ENCODE results near the gene BACE2. TPM values are rescaled to one million over a fixed set of nuclear protein-coding genes. Genes with fewer than 3 reads are reported as not detected.

The BACE2 gene
- total RNA-seq, 2 donors from 2014 or later = 1.3 TPM; not detected in 1

DNA sequence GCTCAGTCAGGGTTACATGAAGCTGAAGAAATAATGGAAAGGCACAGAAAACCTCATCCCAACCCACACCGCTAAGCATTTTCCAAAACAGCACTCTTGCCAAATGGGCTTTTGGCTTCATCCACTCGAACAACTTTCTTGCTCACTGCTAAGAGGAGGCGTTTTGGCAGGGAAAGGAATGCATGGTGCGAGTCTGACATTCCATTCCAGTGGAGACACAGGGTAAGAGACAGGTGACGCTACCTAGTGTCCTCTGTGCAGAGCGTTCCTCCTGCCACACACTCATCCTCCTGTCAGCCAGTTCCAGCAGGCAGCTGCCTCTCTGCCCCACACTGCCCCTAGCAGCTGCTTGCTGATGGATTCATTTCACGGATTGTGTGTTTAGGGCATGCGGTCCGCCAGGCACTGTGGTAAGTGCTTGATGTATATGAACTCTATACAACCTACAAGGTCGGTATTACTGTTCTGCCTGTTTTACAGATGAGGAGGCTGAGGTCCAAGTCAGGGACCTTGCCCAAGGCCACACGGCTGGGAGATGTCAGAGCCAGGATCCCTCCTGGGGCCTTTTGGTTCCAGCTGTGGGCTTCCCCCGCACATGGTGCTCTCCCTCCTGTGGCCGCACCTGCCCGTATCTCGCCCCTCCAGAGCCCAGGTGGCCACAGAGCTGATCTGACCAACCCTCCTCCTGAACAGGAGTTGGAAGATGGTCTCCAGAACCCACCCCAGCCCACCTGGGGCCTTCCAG lies 25.7 kb upstream of the BACE2 start:
- no peak for DNase-seq (ENCODE audit: low spot score in 2 of 2)
- Mint-ChIP-seq H3K36me3 (no peaks in the 10 kb centered on the region), H3K27ac (no peak overlapping the region), H3K9me3 (no peaks in the 10 kb centered on the region)
- no peak for ATAC-seq

DNA sequence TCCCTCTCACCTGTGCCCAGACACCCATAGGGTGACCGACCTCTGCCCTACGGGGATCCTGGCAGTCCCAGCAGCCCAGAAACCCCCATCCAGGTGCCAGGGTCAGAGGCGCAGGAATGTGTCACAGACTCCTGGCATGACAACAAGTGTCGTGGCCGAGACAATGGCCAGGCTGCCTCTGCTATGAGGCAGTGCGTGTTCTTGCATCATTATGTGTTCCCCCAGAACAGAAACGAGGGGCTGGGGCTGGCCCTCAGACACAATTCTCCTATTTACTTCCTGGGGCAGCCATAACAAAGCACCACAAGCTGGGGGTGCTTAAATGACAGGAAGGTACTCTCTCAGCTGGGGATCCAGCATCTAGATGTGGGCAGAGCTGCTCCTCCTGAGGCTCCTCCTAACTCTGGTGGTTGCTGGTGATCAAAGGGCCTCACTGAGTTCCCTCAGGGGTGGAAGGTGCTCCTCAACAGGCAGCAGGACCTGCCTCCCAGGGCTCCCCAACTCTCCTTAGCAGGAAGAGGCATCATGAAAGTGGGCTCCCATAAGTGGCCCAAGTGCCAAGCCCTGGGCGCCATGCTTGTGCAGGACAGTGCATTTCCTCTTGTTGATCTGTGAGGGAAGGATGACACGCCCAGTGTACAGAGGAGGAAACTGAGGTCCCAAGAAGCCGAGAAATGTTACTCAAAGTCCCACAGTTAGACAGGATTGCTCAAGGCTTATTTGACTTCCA lies 24.2 kb upstream of the BACE2 start:
- Mint-ChIP-seq H3K9me3 (no peaks in the 10 kb centered on the region), H3K27ac (no peak overlapping the region), H3K36me3 (no peaks in the 10 kb centered on the region)
- ATAC-seq (no peak), DNase-seq (ENCODE audit: low spot score in 2 of 2) (no peak)

DNA sequence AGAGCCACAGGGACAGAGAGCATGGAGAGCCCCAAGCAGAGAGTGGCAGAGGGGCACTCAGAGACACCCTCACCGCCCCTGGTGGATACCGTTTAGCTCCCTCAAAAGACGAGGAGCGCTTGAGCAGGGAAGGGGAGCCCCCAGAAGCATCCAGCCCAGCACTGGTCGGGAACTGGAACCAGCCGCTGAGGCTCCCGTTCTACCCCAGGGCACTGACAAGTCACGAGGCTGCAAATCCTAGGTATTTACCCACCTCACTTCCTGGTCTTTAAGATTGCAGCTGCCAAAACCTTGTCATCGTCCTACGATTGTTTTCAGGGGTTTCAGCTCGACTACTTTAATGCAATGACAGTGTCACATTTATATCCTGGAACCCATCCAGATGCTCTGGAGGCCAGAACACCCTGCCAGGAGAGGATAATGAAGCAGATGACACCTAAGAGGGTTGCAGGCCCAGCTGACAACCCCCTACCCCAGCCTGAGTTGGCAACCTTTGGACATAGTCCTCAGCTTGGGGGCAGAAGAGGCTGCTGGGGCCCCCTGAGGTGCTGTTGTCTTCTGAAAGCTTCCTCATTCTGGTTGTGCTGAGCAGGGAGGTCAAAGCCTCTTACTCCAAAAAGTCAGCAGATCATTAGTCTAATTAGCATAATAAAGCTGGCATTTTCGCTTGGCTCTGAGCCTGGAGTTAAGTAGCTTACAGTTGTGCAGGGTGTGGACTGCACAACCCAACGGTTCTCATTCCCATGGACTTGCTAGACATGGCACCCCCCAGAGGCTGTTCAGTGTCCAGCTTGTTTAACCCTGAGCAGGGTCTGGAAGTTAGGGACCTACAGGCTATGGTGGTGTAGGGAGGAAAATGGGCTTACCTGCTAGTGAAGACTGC lies 20.6 kb upstream of the BACE2 start:
- DNase-seq (ENCODE audit: low spot score in 2 of 2) (no peak), ATAC-seq (no peak)
- H3K27ac Mint-ChIP-seq = no peak overlapping the region
- H3K36me3 Mint-ChIP-seq = no peaks in the 10 kb centered on the region
- no peaks in the 10 kb centered on the region for H3K9me3 Mint-ChIP-seq

DNA sequence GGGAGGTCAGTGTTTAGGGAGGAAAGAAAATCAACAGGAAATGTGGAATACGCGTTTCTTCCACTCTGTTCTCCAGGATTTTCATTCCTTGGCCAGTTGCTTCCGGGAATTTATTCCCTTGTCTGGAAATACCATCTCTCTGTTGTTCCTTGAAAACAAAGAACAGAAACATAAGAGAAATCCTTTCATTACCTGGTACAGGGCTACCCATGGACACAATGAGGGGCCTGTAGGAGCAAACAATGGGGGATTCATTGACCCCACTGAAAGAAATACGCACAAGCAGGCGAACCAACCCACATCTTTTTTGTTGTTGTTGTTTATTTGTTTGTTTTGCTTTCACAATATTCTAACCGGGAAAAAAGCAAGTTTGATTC lies 20.0 kb upstream of the BACE2 start:
- Mint-ChIP-seq H3K27ac (no peak overlapping the region), H3K36me3 (no peaks in the 10 kb centered on the region), H3K9me3 (no peaks in the 10 kb centered on the region)
- DNase-seq (ENCODE audit: low spot score in 2 of 2) = no peak
- ATAC-seq = no peak

DNA sequence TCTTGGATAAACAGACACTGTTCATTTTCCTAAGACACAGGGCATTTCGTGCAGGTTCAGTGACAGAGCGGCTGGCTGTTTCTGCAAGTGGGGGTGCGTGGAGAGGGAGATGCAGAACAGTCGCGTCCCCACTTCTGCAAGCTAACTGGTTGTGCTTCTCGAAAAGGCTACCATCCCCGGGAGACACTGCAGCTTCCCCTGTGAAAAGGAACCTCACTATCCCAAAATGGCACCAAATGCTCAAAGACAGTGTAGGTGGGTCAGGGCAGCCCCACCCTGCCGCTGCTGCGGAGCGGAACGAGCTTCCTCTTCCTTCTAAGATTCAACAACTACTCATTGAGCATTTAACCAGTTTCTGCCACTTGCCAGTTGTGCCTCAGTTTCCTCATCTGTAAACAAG lies 19.2 kb upstream of the BACE2 start:
- H3K36me3 Mint-ChIP-seq = no peaks in the 10 kb centered on the region
- H3K9me3 Mint-ChIP-seq = no peaks in the 10 kb centered on the region
- no peak for DNase-seq (ENCODE audit: low spot score in 2 of 2)
- no peak overlapping the region for H3K27ac Mint-ChIP-seq
- no peak for ATAC-seq

DNA sequence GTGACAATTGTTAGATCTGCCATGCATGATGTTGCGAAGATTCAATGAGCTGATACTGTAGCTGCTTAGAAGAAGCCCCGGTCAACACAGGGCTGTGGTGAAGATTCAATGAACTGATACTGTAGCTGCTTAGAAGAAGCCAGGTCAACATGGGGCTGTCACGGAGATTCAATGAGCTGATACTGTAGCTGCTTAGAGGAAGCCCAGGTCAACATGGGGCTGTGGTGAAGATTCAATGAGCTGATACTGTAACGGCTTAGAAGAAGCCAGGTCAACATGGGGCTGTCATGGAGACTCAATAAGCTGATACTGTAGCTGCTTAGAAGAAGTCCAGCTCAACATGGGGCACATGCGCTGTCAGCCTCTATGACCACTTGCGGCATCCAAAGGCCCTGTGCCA lies 18.8 kb upstream of the BACE2 start:
- no peaks in the 10 kb centered on the region for H3K36me3 Mint-ChIP-seq
- H3K27ac Mint-ChIP-seq = no peak overlapping the region
- DNase-seq (ENCODE audit: low spot score in 2 of 2) (no peak), ATAC-seq (no peak)
- no peaks in the 10 kb centered on the region for H3K9me3 Mint-ChIP-seq

DNA sequence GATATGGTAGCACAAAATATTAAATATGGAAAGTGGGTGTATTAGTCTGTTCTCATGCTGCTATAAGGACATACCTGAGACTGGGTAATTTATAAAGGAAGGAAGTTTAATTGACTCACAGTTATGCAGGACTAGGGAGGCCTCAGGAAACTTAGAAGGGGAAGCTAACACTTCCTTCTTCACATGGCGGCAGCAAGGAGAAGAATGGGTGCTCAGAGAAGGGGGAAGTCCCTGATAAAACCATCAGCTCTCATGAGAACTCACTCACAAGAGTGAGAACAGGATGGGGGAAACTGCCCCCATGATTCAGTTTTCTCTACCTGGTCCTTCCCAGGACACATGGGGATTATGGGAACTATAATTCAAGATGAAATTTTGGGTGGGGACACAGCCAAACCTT lies 15.8 kb upstream of the BACE2 start:
- ATAC-seq (no peak), DNase-seq (ENCODE audit: low spot score in 2 of 2) (no peak)
- H3K9me3 Mint-ChIP-seq = no peaks in the 10 kb centered on the region
- H3K36me3 Mint-ChIP-seq = no peaks in the 10 kb centered on the region
- no peak overlapping the region for H3K27ac Mint-ChIP-seq

DNA sequence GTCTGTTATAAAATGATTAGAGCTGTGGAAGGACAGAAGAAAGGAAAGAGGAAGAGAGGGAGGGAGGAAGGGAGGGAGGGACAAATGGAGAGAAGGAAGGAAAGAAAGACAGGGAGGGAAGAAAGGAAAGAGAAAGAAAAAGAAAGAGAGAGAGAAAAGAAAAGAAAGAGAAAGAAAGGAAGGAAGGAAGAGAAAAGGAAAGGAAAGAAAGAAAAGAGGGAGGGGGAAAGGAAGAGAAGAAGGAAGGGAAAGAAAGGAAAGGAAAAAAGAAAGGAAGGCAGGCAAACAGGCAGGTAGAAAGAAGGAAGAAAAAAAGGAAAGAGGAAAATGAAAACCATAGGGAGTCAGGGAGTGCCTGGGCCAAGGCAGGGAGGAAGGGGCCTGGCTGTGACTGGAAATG lies 14.5 kb upstream of the BACE2 start:
- Mint-ChIP-seq H3K9me3 (peaks cover 3% of the 10 kb centered on the region in 2 donors), H3K36me3 (peaks cover 0 to 1% of the 10 kb centered on the region in 2 donors), H3K27ac (no peak overlapping the region)
- no peak for ATAC-seq
- no peak for DNase-seq (ENCODE audit: low spot score in 2 of 2)

DNA sequence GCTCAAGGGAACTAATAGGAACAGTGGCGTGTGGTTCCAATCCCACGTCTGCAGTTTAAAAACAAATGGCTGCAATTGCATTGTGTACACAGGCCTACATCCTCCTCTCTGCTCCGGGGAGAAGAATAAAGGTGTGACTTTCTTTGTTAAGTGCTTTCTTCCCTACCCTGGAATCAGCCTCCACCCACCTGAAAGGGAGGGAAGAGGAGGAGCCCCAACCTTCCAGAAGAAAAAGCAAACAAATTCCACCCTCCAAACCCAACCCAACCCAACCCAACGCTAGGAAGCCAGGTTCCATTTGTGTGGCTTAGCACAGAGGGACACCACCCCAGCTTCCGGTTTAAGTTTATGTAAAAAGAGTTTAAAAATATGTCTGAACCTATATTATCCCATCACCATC lies 11.8 kb upstream of the BACE2 start:
- Mint-ChIP-seq H3K27ac (no peak overlapping the region), H3K36me3 (peaks cover 0 to 6% of the 10 kb centered on the region in 2 donors), H3K9me3 (peaks cover 6 to 7% of the 10 kb centered on the region in 2 donors)
- ATAC-seq (no peak), DNase-seq (ENCODE audit: low spot score in 2 of 2) (no peak)

DNA sequence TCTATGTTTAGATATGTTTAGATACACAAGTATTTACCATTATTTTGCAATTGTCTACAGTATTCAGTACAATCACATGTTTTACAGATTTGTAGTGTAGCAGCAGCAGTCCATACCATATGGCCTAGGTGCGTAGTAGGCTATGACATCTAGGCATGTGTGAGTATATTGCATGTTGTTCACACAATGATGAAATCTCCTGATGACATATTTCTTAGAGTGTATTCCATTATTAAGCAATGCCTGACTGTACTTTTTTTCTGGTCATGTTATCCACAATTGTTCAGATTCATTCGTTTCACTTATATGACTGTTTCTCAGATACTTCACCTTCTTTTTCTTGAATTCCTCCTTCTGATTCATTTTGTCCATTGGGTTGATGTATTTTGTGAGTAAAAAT lies 9.9 kb upstream of the BACE2 start:
- DNase-seq (ENCODE audit: low spot score in 2 of 2) (no peak), ATAC-seq (no peak)
- Mint-ChIP-seq H3K9me3 (peaks cover 6 to 7% of the 10 kb centered on the region in 2 donors), H3K36me3 (peaks cover 0 to 6% of the 10 kb centered on the region in 2 donors), H3K27ac (no peak overlapping the region)

DNA sequence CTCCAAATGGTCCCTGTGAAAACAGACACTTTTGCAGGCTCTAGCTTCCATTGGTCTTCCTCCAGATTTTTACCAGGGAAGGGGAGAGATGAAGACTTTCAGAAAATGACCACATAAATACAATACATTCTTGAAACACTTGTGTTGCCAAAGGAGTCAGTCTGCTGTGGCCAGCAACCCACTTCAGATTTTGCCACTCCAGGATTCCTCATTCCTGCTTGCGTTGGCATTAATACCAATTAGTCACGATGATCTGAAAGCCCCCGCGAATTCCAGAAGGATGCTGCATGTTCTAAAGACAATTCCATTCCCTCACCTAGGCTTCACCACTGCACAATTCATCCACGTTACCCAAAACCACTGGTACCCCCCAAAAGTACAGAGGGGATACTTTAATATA lies 7.9 kb upstream of the BACE2 start:
- peaks cover 0 to 6% of the 10 kb centered on the region in 2 donors for H3K36me3 Mint-ChIP-seq
- DNase-seq (ENCODE audit: low spot score in 2 of 2) (no peak), ATAC-seq (no peak)
- peaks cover 6 to 7% of the 10 kb centered on the region in 2 donors for H3K9me3 Mint-ChIP-seq
- H3K27ac Mint-ChIP-seq = no peak overlapping the region

DNA sequence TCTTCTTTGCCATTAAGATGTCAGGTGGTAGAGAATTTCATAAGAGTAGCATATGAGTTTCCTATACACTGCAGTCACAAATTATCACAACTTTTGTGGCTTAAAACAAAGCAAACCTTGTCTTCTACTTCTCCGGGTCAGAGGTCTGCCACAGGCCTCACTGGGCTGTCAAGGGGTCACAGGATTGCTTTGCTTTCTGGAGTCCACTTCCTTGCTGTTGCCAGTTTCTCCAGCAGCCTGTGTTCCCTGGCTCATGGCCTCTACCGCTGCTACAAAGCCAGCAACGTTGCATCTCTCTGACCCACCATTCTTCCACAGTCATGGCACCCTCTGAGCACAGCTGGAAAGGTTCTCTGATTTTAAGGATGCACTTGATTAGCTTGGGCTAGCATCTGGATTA lies 6.5 kb upstream of the BACE2 start:
- H3K27ac Mint-ChIP-seq = no peak overlapping the region

DNA sequence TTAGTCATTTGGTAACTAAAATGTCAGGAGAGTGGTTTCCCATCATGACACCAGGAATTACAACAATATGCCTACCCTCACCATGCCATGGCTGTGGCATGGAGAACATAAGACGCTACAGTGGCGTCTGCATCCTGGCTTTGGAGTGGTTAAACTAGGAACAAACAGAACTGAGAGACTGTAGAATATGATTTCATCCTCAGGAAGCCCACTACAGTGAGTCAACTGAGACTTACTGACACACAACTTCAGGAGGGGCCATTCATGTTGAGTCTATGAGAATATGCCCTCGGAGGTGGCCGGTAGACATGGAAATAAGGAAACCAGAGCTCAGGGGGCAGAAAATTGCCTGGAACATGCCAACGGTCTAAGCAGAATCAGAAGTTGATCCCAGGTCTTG lies 5.9 kb upstream of the BACE2 start:
- Mint-ChIP-seq H3K36me3 (peaks cover 0 to 6% of the 10 kb centered on the region in 2 donors), H3K9me3 (peaks cover 6 to 7% of the 10 kb centered on the region in 2 donors), H3K27ac (no peak overlapping the region)
- DNase-seq (ENCODE audit: low spot score in 2 of 2) = no peak
- no peak for ATAC-seq

More for the DNA sequence above, 6.5 kb upstream of the BACE2 start:
- Mint-ChIP-seq H3K36me3 (peaks cover 0 to 6% of the 10 kb centered on the region in 2 donors), H3K9me3 (peaks cover 6 to 7% of the 10 kb centered on the region in 2 donors)
- no peak for ATAC-seq
- DNase-seq (ENCODE audit: low spot score in 2 of 2) = no peak

DNA sequence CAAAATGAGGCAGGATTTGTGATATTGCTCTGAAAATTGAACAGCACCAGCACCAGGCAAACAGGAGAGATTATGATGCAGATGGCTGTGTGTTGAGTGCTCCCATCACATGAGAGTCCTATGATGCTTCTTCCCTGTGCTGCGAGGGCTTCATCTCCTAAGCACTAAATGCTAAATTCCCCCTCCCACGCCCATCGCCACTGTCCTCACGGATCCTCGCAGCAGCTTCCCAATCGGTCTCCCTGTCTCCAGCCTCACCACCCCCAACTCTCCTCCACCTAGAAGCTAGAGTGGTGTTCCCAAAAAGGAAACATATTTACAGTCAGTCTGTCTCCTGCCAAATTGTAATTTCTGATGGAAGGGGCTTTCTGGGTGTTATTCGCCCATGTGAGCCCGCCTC lies 4.9 kb upstream of the BACE2 start:
- no peak overlapping the region for H3K27ac Mint-ChIP-seq
- peaks cover 6 to 7% of the 10 kb centered on the region in 2 donors for H3K9me3 Mint-ChIP-seq
- ATAC-seq (no peak), DNase-seq (ENCODE audit: low spot score in 2 of 2) (no peak)
- peaks cover 0 to 6% of the 10 kb centered on the region in 2 donors for H3K36me3 Mint-ChIP-seq

DNA sequence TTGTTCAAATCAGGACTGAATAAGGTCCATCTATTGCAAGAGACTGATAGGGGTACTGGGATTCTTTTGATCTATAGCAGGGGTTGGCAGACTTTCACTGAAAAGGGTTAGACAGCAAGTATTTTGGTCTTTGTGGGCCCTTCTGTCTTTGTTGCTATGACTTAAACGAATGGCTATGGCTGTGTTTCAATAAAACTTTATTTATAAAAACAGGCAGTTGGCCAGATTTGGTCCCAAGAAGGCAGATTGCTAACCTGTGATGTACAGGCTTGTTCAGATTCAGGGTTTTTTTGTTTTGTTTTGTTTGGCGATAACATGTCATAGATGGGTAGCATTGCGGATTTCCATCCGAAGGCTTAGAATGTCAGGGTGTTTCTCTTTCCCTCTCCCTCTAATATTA lies 3.9 kb upstream of the BACE2 start:
- DNase-seq (ENCODE audit: low spot score in 2 of 2) = no peak
- ATAC-seq = no peak
- H3K36me3 Mint-ChIP-seq = peaks cover 0 to 2% of the 10 kb centered on the region in 2 donors
- H3K9me3 Mint-ChIP-seq = no peaks in the 10 kb centered on the region
- H3K27ac Mint-ChIP-seq = no peak overlapping the region

DNA sequence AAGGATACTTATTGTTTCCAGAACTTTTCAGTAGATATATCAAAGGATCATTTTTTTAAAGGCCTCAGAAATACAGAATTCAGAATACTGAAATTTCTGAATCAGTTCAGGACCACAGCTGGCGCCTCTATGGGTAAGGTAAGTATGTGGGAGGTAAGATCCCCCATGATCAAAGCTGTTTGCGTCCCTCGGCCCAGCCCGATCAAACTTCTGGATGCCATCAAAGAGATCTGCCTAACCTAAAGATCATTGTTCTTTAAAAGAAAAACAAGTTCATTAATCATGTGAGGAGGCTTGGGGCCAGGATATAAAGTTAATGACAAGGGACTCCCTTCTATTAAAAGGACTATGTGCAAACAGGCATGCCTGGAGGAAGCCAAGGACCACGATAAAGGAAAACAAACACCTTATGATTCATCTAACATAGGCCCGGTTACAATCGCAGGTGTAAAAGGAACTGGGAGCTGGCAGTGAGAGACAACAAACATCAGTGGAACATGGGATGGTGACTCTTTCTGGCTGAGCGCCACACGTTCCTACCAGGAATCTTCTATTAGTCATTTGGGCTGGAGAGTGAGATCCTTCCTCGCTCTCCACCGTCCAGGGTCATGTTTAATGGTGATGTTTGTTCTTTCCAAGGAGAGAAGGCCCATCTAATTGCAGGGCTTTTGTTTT lies 2.8 kb upstream of the BACE2 start:
- no peak overlapping the region for H3K27ac Mint-ChIP-seq
- no peaks in the 10 kb centered on the region for H3K9me3 Mint-ChIP-seq
- DNase-seq (ENCODE audit: low spot score in 2 of 2) (no peak), ATAC-seq (no peak)
- peaks cover 0 to 8% of the 10 kb centered on the region in 2 donors for H3K36me3 Mint-ChIP-seq

DNA sequence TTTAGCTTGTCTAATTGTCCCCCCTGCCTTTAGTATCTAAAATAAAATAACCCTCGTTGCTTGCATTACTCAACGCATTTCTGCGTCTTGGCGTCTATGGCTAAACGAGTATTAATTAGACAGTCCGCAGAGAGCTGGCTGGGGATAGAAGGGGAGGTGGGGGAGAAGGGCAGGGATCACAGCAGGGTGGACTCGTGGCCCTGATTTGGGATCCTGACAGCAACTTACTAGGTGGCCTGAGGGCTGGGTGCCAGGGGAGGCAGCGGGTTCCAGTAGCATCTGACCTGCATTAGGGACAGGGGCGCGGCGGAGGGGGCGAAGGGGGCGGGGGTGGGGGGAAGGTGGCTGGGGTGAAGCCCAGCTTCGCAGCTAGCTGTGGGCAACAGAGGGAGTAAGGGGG lies 1.1 kb upstream of the BACE2 start:
- DNase-seq (ENCODE audit: low spot score in 2 of 2) (no peak), ATAC-seq (no peak)
- Mint-ChIP-seq H3K36me3 (peaks cover 0 to 8% of the 10 kb centered on the region in 2 donors), H3K9me3 (no peaks in the 10 kb centered on the region), H3K27ac (no peak overlapping the region)

Data from activated naive CD4-positive, alpha-beta T cell treated with anti-CD3 and anti-CD28 coated beads, Interleukin-2, amount 50 U/mL, for 72 hours (primary cell).